K562 (cell line): ENCODE measurements around the gene CRYBB1. TPM values are rescaled to one million over a fixed set of nuclear protein-coding genes. Genes with fewer than 3 reads are reported as not detected.
A peak's percentile ranks its signal among the peaks of the same experiment; 100 is the strongest.

ENCODE experiments used
- BRCA1 ChIP-seq, 2 experiments: fragments of 450-650 bp in 1 of 2; sonication (generic) in 1 of 2; formaldehyde crosslinking in 1 of 2; IDR thresholded peaks; 2 replicates each; pipeline versions ENCODE4 v1.5.0 to v1.6.1; 2017 to 2020; ENCODE audit warnings: mild to moderate bottlenecking in 1 of 2, missing genetic modification reagents in 1 of 2
- CSDE1 ChIP-seq, 2 experiments: fragments of 450-650 bp; IDR thresholded peaks; 2 replicates each; pipeline ENCODE4 v1.6.1; 2016; ENCODE audit warnings: mild to moderate bottlenecking in 1 of 2
- ETV1 ChIP-seq: fragments of 450-650 bp; conservative IDR thresholded peaks from 2 replicates; pipeline ENCODE4 v1.6.1; 2016; ENCODE audit warnings: missing genetic modification characterization, control low read depth, low read depth, missing compliant biosample characterization
- KDM1A ChIP-seq, 2 experiments: fragments of 450-650 bp; IDR thresholded peaks; 2 replicates each; pipeline ENCODE4 v1.6.1; 2016; ENCODE audit warnings: mild to moderate bottlenecking in 2 of 2
- KLF6 ChIP-seq: fragments of 250-450 bp; sonication (Bioruptor Pico); IDR thresholded peaks from 2 replicates; pipeline ENCODE4 v1.4.0; 2020; ENCODE audit warnings: mild to moderate bottlenecking, moderate library complexity, borderline replicate concordance
- L3MBTL2 ChIP-seq: fragments of 450-650 bp; IDR thresholded peaks from 2 replicates; pipeline ENCODE4 v1.6.1; 2016; ENCODE audit warnings: mild to moderate bottlenecking, moderate library complexity
- MTA1 ChIP-seq: fragments of 450-650 bp; IDR thresholded peaks from 2 replicates; pipeline ENCODE4 v1.6.1; 2017; ENCODE audit warnings: borderline replicate concordance
- SOX6 ChIP-seq: fragments of 450-650 bp; IDR thresholded peaks from 2 replicates; pipeline ENCODE4 v1.6.1; 2014; ENCODE audit warnings: mild to moderate bottlenecking
- SUPT5H ChIP-seq: fragments of 450-650 bp; IDR thresholded peaks from 2 replicates; pipeline ENCODE4 v1.6.1; 2016
- TAF9B ChIP-seq: fragments of 450-650 bp; IDR thresholded peaks from 2 replicates; pipeline ENCODE4 v1.6.1; 2018; ENCODE audit warnings: mild to moderate bottlenecking; ENCODE audit not compliant: partially characterized antibody
- ZBTB8A ChIP-seq: fragments of 450-650 bp; IDR thresholded peaks from 2 replicates; pipeline ENCODE4 v1.6.1; 2018; ENCODE audit warnings: mild to moderate bottlenecking, moderate library complexity; ENCODE audit not compliant: partially characterized antibody
- polyA plus RNA-seq, 8 experiments: library from polyadenylated mRNA; depleted of rRNA in 4 of 8; stranded (reverse) in 5 of 8; unstranded in 3 of 8; fragments of >200 nt; fragmentation: Nextera tagmentation in 2 of 8; fragmentation: Illumina TruSeq in 1 of 8; extraction: Ambion mirVana in 2 of 8; extraction: Trizol in 1 of 8; gene quantifications; 2 replicates each; pipeline versions ENCODE4 v1.2.1 to v1.2.3, GENCODE V29; 2011 to 2014; ENCODE audit warnings: inconsistent platforms in 1 of 8, missing spikeins in 1 of 8
- total RNA-seq, 7 experiments: library from RNA; depleted of rRNA in 6 of 7; stranded (reverse); fragments of >200 nt in 6 of 7; fragmentation: Illumina TruSeq in 2 of 7; extraction: Trizol in 2 of 7; gene quantifications; 2 replicates each; pipeline versions ENCODE4 v1.2.1 to v1.2.3, GENCODE V29; 2011 to 2021; ENCODE audit warnings: low replicate concordance in 1 of 7
- TF ChIP-seq, protein P1 (sequence below): fragments of 450-650 bp; IDR thresholded peaks from 2 replicates; pipeline ENCODE4 v1.6.1; 2018; ENCODE audit not compliant: partially characterized antibody
- TF ChIP-seq, protein P2 (sequence below): fragments of 450-650 bp; IDR thresholded peaks from 2 replicates; pipeline ENCODE4 v1.6.1; 2016; ENCODE audit warnings: mild to moderate bottlenecking, moderate library complexity

Gene CRYBB1
- total and polyA plus RNA-seq, 9 of the 15 experiments (the other 6 are each of a cell fraction or from before 2014, with no cell fraction given): 0.16 to 0.45 (median 0.33) TPM; not detected in 2

DNA sequence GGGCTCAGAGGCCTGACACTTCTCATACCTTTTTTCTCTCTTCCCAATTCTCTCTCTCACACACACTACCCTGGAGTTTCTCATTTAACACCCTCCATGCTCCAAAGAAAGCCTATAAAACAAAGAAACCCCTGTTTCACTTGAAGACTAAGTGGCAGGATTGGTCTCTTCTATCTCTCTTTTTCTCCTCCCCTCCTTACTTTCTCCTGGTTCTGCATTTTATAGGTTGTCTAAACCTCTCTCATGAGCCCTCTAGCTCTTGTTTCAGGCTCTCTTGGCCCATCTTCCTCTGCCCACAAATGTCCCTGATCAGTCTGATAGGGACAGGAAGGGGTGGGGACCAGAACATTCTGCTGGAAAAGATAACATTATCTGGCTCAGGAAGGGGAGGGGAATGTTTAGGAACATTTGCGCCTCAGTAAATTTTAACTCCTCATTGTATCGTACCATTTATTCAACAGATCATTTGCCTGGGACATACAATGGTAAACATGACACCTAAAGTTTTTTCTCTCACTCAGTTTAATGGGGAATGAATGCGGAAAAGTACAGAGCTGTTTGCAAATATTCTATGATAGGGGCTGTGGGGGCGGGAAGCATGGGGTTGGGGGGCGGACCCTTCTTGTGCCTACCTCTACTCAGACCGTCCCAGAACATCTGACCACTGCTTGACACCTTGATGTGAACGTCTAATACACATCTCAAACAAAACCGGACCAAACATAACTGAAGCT is 14.8 kb upstream of the CRYBB1 start (continued):
- TF ChIP-seq ZBTB8A (no peak), KDM1A (IDR thresholded peaks at IDR 0.05) (peak in 1 of 2 experiments; percentile 45; a peak in 1 of 4 replicates), SOX6 (peak; percentile 96), BRCA1 (IDR thresholded peaks at IDR 0.05) (no peak), BRCA1 (CRISPR knock-in tag; IDR thresholded peaks at IDR 0.05) (no peak), SUPT5H (peak; percentile 50), TAF9B (peak; percentile 65), L3MBTL2 (peak; percentile 6; the same call in 1 of the 2 replicates), CSDE1 (IDR thresholded peaks at IDR 0.05) (no peak), MTA1 (peak; percentile 86), ETV1 (peak; percentile 99), KLF6 (CRISPR knock-in tag) (no peak)
- TF ChIP-seq, protein P1, sequence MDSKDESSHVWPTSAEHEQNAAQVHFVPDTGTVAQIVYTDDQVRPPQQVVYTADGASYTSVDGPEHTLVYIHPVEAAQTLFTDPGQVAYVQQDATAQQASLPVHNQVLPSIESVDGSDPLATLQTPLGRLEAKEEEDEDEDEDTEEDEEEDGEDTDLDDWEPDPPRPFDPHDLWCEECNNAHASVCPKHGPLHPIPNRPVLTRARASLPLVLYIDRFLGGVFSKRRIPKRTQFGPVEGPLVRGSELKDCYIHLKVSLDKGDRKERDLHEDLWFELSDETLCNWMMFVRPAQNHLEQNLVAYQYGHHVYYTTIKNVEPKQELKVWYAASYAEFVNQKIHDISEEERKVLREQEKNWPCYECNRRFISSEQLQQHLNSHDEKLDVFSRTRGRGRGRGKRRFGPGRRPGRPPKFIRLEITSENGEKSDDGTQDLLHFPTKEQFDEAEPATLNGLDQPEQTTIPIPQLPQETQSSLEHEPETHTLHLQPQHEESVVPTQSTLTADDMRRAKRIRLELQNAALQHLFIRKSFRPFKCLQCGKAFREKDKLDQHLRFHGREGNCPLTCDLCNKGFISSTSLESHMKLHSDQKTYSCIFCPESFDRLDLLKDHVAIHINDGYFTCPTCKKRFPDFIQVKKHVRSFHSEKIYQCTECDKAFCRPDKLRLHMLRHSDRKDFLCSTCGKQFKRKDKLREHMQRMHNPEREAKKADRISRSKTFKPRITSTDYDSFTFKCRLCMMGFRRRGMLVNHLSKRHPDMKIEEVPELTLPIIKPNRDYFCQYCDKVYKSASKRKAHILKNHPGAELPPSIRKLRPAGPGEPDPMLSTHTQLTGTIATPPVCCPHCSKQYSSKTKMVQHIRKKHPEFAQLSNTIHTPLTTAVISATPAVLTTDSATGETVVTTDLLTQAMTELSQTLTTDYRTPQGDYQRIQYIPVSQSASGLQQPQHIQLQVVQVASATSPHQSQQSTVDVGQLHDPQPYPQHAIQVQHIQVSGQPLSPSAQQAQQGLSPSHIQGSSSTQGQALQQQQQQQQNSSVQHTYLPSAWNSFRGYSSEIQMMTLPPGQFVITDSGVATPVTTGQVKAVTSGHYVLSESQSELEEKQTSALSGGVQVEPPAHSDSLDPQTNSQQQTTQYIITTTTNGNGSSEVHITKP: peak; percentile 71
- TF ChIP-seq, protein P2, sequence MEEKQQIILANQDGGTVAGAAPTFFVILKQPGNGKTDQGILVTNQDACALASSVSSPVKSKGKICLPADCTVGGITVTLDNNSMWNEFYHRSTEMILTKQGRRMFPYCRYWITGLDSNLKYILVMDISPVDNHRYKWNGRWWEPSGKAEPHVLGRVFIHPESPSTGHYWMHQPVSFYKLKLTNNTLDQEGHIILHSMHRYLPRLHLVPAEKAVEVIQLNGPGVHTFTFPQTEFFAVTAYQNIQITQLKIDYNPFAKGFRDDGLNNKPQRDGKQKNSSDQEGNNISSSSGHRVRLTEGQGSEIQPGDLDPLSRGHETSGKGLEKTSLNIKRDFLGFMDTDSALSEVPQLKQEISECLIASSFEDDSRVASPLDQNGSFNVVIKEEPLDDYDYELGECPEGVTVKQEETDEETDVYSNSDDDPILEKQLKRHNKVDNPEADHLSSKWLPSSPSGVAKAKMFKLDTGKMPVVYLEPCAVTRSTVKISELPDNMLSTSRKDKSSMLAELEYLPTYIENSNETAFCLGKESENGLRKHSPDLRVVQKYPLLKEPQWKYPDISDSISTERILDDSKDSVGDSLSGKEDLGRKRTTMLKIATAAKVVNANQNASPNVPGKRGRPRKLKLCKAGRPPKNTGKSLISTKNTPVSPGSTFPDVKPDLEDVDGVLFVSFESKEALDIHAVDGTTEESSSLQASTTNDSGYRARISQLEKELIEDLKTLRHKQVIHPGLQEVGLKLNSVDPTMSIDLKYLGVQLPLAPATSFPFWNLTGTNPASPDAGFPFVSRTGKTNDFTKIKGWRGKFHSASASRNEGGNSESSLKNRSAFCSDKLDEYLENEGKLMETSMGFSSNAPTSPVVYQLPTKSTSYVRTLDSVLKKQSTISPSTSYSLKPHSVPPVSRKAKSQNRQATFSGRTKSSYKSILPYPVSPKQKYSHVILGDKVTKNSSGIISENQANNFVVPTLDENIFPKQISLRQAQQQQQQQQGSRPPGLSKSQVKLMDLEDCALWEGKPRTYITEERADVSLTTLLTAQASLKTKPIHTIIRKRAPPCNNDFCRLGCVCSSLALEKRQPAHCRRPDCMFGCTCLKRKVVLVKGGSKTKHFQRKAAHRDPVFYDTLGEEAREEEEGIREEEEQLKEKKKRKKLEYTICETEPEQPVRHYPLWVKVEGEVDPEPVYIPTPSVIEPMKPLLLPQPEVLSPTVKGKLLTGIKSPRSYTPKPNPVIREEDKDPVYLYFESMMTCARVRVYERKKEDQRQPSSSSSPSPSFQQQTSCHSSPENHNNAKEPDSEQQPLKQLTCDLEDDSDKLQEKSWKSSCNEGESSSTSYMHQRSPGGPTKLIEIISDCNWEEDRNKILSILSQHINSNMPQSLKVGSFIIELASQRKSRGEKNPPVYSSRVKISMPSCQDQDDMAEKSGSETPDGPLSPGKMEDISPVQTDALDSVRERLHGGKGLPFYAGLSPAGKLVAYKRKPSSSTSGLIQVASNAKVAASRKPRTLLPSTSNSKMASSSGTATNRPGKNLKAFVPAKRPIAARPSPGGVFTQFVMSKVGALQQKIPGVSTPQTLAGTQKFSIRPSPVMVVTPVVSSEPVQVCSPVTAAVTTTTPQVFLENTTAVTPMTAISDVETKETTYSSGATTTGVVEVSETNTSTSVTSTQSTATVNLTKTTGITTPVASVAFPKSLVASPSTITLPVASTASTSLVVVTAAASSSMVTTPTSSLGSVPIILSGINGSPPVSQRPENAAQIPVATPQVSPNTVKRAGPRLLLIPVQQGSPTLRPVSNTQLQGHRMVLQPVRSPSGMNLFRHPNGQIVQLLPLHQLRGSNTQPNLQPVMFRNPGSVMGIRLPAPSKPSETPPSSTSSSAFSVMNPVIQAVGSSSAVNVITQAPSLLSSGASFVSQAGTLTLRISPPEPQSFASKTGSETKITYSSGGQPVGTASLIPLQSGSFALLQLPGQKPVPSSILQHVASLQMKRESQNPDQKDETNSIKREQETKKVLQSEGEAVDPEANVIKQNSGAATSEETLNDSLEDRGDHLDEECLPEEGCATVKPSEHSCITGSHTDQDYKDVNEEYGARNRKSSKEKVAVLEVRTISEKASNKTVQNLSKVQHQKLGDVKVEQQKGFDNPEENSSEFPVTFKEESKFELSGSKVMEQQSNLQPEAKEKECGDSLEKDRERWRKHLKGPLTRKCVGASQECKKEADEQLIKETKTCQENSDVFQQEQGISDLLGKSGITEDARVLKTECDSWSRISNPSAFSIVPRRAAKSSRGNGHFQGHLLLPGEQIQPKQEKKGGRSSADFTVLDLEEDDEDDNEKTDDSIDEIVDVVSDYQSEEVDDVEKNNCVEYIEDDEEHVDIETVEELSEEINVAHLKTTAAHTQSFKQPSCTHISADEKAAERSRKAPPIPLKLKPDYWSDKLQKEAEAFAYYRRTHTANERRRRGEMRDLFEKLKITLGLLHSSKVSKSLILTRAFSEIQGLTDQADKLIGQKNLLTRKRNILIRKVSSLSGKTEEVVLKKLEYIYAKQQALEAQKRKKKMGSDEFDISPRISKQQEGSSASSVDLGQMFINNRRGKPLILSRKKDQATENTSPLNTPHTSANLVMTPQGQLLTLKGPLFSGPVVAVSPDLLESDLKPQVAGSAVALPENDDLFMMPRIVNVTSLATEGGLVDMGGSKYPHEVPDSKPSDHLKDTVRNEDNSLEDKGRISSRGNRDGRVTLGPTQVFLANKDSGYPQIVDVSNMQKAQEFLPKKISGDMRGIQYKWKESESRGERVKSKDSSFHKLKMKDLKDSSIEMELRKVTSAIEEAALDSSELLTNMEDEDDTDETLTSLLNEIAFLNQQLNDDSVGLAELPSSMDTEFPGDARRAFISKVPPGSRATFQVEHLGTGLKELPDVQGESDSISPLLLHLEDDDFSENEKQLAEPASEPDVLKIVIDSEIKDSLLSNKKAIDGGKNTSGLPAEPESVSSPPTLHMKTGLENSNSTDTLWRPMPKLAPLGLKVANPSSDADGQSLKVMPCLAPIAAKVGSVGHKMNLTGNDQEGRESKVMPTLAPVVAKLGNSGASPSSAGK: no peak
